Motor neuron (in vitro differentiated cells): ENCODE data around the gene EMCN. TPM values are rescaled to one million over a fixed set of nuclear protein-coding genes. Genes with fewer than 3 reads are reported as not detected.
A peak's percentile ranks its signal among the peaks of the same experiment; 100 is the strongest.

Experiments
- ATAC-seq, 8 experiments: fragments of 200-7000 bp; cut with Tn5 transposase; replicated peaks in 6 of 8; 2 replicates each; pipeline ENCODE4 v1.8.0; 2021; ENCODE audit warnings: mild to moderate bottlenecking in 8 of 8, moderate library complexity in 8 of 8
- H3K27ac ChIP-seq, 2 donors: fragments of 250-450 bp; sonication (Bioruptor Pico); 2 replicates each; pipeline ENCODE4 v1.9.0; 2021; ENCODE audit warnings: antibody characterized with exemption in 2 of 2, mild to moderate bottlenecking in 2 of 2, moderate library complexity in 1 of 2
- H3K4me1 ChIP-seq, 2 donors: fragments of 250-450 bp; sonication (Bioruptor Pico); replicated peaks in 1 of 2; 2 replicates each; pipeline ENCODE4 v1.6.1; 2021; ENCODE audit warnings: antibody characterized with exemption in 2 of 2, mild to moderate bottlenecking in 2 of 2, moderate library complexity in 1 of 2
- H3K4me3 ChIP-seq, 5 donors: fragments of 250-450 bp; sonication (Bioruptor Pico); 2 replicates each; pipeline ENCODE4 v1.9.0; 2021; ENCODE audit warnings: antibody characterized with exemption in 5 of 5, mild to moderate bottlenecking in 5 of 5, moderate library complexity in 4 of 5
- WGBS, 10 experiments: fragments of 450-650 bp; shearing (Covaris generic); methylation state at CpG; one replicate each; pipeline ENCODE4 v1.0.0; 2022; 5-methylcytosine and 5-hydroxymethylcytosine counted together
- in situ Hi-C, 9 experiments: fragments of 400-800 bp; cut with MboI; loops; one replicate each; pipeline ENCODE4 v1.15.0; 2021; ENCODE audit warnings: low sequenced_read_pairs in 9 of 9, low pct_unique_long_range_greater_than_20kb in 2 of 9; ENCODE audit not compliant: unreplicated experiment in 9 of 9
- total RNA-seq, 8 experiments: library from RNA; unstranded; fragments of 300-600 nt; gene quantifications; 2 replicates each; pipeline versions ENCODE4 v1.2.3 to v1.2.4, GENCODE V29; 2022

The EMCN gene
- total RNA-seq, 8 experiments from 2014 or later = 0.05 to 3.1 (median 0.19) TPM; not detected in 2

DNA sequence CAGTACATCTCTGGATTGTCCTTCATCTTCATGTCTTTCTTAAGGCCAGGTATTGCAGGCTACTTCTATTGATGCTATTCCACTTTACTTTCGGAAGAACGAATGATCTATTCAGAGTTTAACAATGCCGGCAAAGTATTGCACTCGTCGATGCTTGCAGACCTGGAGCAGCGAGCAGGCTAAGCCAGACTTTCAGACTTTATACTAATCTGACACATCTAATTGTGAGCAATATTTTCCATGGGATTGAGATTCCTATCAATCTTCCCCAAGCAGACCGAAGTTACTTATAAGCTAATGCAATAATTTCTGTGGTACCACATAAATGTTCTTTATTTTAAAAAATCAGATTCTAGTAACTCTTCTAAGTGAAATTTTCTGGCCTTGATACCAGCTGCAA lies 1.6 kb downstream of the EMCN start:
- no peak for ATAC-seq
- Histone ChIP-seq H3K4me1 (peaks cover 0 to 10% of the 10 kb centered on the region in 2 donors), H3K27ac (no peak overlapping the region), H3K4me3 (no peak overlapping the region)
- 29 to 90% (median 86%) methylated on average over 1 to 7 of the region's 7 CpGs; no CpG with 5 or more reads in 1 of the 10 experiments for WGBS, 10 experiments
- in situ Hi-C loops = no loop called here

DNA sequence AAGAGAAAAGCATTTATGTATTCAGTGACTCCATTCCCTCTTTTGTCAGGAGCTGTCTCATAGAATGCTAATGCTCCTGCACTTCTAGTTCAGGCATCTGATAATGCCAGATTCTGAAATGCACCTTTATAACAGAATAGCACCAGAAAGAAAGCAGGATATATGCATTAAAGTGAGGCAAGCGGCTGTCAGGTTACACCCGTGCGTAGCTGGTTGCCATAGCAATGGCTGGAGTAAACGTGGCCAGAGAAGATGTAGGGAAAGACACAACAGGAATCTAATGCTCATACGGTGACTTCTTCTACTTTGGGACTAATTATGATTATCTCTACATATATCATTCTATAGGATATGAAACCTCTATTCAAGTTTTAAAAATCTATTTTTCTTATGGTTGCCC lies 5.9 kb downstream of the EMCN start:
- Histone ChIP-seq H3K4me3 (no peak overlapping the region), H3K27ac (no peak overlapping the region), H3K4me1 (peaks cover 0 to 7% of the 10 kb centered on the region in 2 donors)
- in situ Hi-C loops = no loop called here
- peak in 5 of 8 experiments; percentile 32 to 70 (median 44) for ATAC-seq
- WGBS, 10 experiments = 50 to 70% (median 58%) methylated on average over 2 to 5 of the region's 5 CpGs; no CpG with 5 or more reads in 2 of the 10 experiments

DNA sequence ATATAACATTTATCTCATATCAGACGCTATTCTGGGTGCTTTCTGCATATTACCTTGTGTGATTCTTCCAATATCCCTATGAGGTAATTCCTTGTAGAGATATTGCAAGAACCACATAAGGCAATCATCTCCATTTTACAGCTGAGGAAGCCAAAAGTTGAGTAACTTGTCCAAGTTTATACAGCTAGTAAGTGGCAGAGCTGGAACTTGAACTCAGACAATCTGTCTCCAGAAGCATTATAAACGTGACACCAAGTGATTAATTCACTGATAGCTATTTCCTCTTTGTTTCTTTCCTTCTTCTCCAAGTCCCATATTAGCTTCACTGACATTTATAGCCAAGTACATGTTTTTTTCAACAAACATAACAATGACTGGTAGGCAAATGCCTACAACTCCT lies 7.3 kb downstream of the EMCN start:
- H3K27ac ChIP-seq = no peak overlapping the region
- in situ Hi-C loops = no loop called here
- 20 to 100% (median 63%) methylated on average over 1 to 2 of the region's 2 CpGs for WGBS, 10 experiments

DNA sequence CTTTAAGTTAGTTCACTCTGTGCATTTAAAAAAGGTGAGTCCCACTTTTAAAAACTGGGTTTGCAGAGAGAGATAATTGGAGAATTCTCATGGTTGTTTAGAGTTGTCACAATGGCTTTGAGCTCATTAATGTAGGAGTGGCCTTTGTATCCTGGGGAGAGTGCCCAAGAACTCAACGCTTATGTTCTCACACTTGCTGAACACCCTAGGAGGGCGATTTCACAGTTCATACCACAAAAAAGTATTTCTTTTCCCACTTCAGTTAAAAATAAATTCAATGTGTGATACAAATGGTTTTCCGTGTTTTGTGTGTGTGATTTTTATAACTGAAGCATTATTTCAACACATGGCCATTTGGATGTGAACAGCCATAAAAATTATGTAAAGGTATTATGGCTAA lies 8.4 kb downstream of the EMCN start:
- ATAC-seq = no peak
- H3K4me3 ChIP-seq = no peak overlapping the region
- 24 to 90% (median 77%) methylated on average over 1 to 3 of the region's 3 CpGs; no CpG with 5 or more reads in 1 of the 10 experiments for WGBS, 10 experiments
- in situ Hi-C loops = no loop called here
- H3K4me1 ChIP-seq = peaks cover 0 to 7% of the 10 kb centered on the region in 2 donors
- no peak overlapping the region for H3K27ac ChIP-seq

More for the DNA sequence above, 7.3 kb downstream of the EMCN start:
- peaks cover 0 to 7% of the 10 kb centered on the region in 2 donors for H3K4me1 ChIP-seq
- no peak overlapping the region for H3K4me3 ChIP-seq
- ATAC-seq = no peak

DNA sequence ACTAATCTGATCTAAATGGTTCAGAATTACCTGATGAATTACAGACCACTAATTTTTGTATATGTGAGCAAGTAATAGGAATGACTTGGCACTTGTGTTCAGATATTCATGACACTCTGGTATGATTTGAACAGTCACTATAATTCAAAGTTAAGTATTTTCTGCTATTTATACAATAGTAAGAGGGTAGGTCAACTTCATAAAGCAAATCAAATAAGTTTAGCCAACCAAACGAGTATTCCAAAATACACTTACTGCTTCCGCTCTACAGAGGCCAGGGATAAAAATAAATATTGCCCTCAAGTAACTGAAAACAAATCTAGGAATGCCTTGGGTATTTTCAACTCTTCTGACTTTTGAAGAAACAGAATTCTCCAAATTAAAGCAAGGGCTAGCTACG lies 9.1 kb downstream of the EMCN start:
- peaks cover 0 to 7% of the 10 kb centered on the region in 2 donors for H3K4me1 ChIP-seq
- ATAC-seq = no peak
- H3K4me3 ChIP-seq = no peak overlapping the region
- no peak overlapping the region for H3K27ac ChIP-seq
- in situ Hi-C loops = no loop called here
- 47 to 100% (median 82%) methylated on average over 1 to 3 of the region's 3 CpGs; no CpG with 5 or more reads in 2 of the 10 experiments for WGBS, 10 experiments

DNA sequence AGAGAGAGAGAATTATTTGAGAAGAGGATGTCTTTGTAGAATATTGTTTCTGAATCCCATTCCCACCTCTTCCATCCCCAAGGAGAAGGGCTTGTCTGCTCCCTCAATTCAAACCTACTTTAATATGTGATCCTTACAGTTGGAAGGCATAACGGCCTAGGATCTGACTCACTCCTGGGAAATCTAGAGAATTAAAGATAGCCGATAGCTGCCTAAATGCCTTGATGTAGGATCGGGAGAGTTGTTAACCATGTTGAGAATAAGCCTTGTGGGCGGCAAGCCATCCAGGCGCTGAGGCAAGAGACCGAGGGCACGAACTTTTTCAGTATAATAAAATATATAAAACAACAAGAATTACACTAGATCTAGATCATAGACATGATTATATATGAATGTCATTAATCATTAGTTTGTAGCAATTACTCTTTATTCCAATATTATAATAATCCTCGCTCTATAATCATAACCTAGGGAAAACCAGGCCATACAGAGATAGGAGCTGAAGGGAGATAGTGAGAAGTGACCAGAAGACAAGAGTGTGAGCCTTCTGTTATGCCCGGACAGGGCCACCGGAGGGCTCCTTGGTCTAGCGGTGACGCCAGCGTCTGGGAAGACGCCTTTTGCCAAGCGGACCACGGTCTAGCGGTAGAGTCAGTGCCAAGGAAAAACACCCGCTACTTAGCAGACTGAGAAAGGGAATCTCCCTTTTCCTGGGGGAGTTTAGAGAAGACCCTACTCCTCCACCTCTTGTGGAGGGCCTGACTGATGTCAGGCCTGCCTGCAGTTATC lies 13.5 kb downstream of the EMCN start:
- 60 to 100% (median 90%) methylated on average over 1 to 13 of the region's 18 CpGs; no CpG with 5 or more reads in 1 of the 10 experiments for WGBS, 10 experiments
- Histone ChIP-seq H3K4me1 (no peaks in the 10 kb centered on the region), H3K27ac (no peak overlapping the region), H3K4me3 (no peak overlapping the region)
- ATAC-seq = no peak
- in situ Hi-C loops = no loop called here

DNA sequence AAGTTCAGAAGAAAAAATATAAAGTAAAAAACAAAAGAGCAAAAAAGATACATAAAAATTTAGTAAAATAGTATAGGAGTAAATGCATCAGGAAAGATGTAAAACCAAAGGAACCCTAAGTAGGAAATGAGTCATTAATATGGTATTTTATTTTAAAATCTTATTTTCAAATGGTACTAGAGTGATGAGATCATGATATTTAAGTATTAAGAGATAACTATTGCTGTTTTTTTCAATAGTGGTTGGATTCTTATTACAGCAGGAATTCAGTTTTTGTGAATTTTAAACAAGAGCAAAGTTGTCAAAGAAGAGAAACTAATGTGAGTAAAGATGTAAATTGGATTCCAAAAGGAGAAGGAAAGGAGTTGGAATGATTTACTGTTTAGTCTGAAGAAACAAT lies 20.0 kb downstream of the EMCN start:
- no peak overlapping the region for H3K27ac ChIP-seq
- H3K4me3 ChIP-seq = no peak overlapping the region
- H3K4me1 ChIP-seq = no peaks in the 10 kb centered on the region
- ATAC-seq = no peak
- in situ Hi-C loops = no loop called here

DNA sequence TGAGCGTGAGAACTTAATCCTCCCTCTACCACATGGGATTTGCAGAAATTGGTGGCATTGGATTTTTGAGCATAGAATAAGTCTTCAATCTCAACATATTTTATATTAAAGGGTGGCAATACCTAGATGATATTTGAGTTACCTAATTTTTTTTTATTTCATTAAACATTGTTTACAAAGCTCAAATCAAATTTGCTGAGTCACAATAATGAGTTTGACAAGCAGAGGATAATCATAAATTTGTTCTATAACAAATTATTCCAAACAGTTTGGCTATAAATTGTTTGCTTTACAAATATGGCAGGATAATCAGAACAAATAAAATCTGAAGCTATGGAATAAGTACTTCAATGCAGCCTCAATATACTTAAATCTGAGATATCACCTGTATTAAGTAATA lies 22.7 kb downstream of the EMCN start:
- 86 to 100% (median 100%) methylated on average over 1 of the region's 1 CpG; no CpG with 5 or more reads in 3 of the 10 experiments for WGBS, 10 experiments
- Histone ChIP-seq H3K27ac (no peak overlapping the region), H3K4me1 (no peaks in the 10 kb centered on the region), H3K4me3 (no peak overlapping the region)
- ATAC-seq = no peak
- in situ Hi-C loops = no loop called here

DNA sequence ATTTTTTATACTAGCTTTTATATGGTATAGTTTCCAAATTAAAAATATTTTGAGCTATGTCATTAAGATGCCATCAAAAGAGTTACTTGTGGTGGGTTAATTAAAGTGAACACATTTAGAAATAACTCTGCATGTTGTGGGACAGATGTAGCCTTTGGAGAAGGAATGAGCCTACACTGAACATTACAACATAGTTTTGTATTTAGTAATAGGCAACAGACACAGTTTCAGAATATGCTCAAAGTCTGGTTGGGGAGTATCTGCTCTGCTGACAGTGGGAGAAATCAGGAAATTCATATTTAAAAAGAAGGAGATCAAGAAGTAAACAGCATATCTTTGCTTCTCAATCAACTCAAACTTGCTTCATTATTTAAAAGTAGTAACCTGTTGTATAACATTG lies 23.7 kb downstream of the EMCN start:
- Histone ChIP-seq H3K4me1 (no peaks in the 10 kb centered on the region), H3K27ac (no peak overlapping the region), H3K4me3 (no peak overlapping the region)
- in situ Hi-C loops = no loop called here
- peak in 2 of 8 experiments; percentile 42 to 63 for ATAC-seq

DNA sequence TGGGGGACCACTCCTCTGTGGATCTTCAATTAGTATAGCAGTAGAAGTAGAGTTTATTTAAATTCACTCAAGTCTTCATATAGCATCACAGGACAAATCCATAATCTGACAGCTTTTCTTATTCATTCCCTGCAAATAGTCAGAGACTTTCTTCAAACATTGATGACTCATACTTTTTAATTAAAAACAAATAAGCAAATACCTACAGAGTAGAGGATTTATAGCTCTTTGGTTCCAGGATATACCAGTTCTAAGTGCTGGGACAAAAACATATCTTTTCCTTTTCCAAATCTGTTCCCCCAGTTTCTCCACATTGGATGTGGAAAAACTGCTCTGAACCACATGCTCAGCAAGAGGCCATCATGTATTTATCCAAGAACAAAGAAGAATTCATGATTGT lies 24.1 kb downstream of the EMCN start:
- Histone ChIP-seq H3K4me3 (no peak overlapping the region), H3K4me1 (no peaks in the 10 kb centered on the region), H3K27ac (no peak overlapping the region)
- peak in 1 of 8 experiments; percentile 19 for ATAC-seq
- in situ Hi-C loops = no loop called here

DNA sequence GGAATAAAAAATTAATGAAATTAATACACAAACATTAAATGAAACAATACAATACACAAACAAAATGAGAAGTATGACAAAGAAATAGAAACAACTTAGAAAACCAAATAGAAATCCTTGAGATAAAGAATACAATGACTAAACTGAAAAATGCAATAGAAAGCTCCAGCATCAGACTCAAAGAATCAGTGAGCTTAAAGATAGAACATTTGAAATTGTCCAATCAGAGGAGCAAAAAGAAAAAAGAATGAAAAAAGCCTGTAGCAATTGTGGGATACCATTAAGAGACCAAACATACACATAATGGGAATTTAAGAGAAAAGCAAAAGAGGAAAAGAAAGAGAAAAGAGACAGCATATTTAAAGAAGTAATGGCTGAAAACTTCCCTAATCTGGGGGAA lies 25.7 kb downstream of the EMCN start:
- no peak overlapping the region for H3K4me3 ChIP-seq
- no peak overlapping the region for H3K27ac ChIP-seq
- no peaks in the 10 kb centered on the region for H3K4me1 ChIP-seq
- in situ Hi-C loops = no loop called here
- ATAC-seq = no peak

DNA sequence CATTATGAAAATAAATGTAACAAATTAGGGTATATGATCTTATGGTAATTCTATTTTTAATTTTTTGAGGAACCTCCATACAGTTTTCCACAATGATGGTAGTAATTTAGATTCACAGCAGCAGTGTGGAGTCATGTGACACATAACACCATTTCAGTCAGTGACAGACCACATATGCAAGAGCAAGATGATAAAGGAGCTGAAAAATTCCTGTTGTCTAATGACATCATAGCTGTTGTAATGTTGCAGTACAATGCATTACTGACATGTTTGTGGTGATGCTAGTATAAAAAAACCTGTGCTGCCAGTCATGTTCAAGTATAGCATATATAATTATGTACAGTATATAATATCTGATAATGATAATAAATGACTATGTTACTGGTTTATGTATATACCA lies 28.5 kb downstream of the EMCN start:
- no peak overlapping the region for H3K4me3 ChIP-seq

DNA sequence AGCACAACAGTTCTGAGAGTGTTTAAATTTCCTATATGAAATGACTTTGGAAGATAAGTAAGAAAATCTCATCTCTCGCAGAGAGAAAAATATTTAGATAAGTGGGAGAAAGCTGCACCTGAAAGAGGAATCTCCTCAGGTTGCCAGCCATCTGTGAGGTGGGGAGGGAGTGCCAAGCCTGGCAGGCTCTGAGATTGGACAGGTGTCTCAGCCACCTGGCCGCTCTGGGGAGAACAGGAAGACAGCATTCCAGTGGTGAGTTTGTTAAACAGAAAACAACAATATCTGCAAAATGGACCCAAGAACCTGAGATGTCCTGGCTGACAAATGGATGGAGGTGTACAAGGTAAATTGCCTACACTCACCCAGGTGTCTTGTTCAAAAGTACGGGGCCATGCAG lies 31.3 kb downstream of the EMCN start:
- no peak for ATAC-seq
- Histone ChIP-seq H3K27ac (no peak overlapping the region), H3K4me1 (no peaks in the 10 kb centered on the region), H3K4me3 (no peak overlapping the region)
- in situ Hi-C loops = no loop called here
- WGBS, 10 experiments = 70 to 100% (median 88%) methylated on average over 1 to 3 of the region's 3 CpGs; no CpG with 5 or more reads in 1 of the 10 experiments

More for the DNA sequence above, 28.5 kb downstream of the EMCN start:
- Histone ChIP-seq H3K4me1 (no peaks in the 10 kb centered on the region), H3K27ac (no peak overlapping the region)
- peak in 6 of 8 experiments; percentile 18 to 93 (median 62) for ATAC-seq
- in situ Hi-C loops = no loop called here

DNA sequence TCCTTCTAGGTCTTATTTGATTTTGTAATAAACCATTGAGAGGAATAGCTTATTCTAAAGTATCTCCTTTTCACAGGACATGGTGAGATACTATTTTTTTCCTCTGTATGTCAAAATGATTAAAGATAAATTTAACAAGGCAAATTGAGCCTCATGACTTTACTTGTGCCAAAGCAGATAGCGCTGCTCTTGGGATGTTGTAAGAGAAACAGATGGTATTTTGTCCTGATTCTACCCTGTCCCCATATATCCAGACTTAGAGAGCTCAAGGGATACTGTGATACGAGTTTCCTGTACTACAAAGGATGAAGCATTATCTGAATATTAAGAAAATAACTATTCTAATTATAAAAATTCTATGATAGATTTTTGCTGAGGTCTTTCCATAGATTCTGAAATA lies 34.0 kb downstream of the EMCN start:
- WGBS, 10 experiments = 8 to 100% (median 77%) methylated on average over 1 to 2 of the region's 2 CpGs; no CpG with 5 or more reads in 1 of the 10 experiments

More for the DNA sequence above, 34.0 kb downstream of the EMCN start:
- in situ Hi-C loops = no loop called here
- Histone ChIP-seq H3K4me3 (no peak overlapping the region), H3K4me1 (no peaks in the 10 kb centered on the region), H3K27ac (no peak overlapping the region)
- no peak for ATAC-seq
